GM23338 (cell line): ENCODE data around the gene BCL2L13. TPM values are rescaled to one million over a fixed set of nuclear protein-coding genes. Genes with fewer than 3 reads are reported as not detected.

ENCODE experiments used
- ATAC-seq: fragments of 200-7000 bp; cut with Tn5 transposase; 3 replicates; pipeline ENCODE4 v1.9.1; 2020
- DNase-seq: peaks from one replicate; pipeline ENCODE4 v3.0.0-alpha.2; 2015; ENCODE audit warnings: low spot score
- H2AFZ ChIP-seq: fragments of 200-600 bp; sonication (generic); 2 replicates; pipeline ENCODE4 v1.8.0; 2016; ENCODE audit warnings: antibody characterized with exemption, mild to moderate bottlenecking, moderate library complexity
- H3F3A ChIP-seq: fragments of 200-600 bp; sonication (generic); replicated peaks from 2 replicates; pipeline ENCODE4 v1.8.0; 2017; ENCODE audit warnings: antibody characterized with exemption, mixed run types, low read depth
- H3K27ac ChIP-seq: fragments of 200-600 bp; sonication (generic); 2 replicates; pipeline ENCODE4 v1.6.1; 2016; ENCODE audit warnings: low read depth
- H3K27me3 ChIP-seq: fragments of 200-600 bp; sonication (generic); 2 replicates; pipeline ENCODE4 v1.8.0; 2016; ENCODE audit warnings: mild to moderate bottlenecking, mixed run types, moderate library complexity; ENCODE audit not compliant: insufficient read depth
- H3K36me3 ChIP-seq: fragments of 200-600 bp; sonication (generic); 2 replicates; pipeline ENCODE4 v1.8.0; 2016; ENCODE audit warnings: mild to moderate bottlenecking; ENCODE audit not compliant: insufficient read depth
- H3K4me1 ChIP-seq: fragments of 200-600 bp; sonication (generic); 2 replicates; pipeline ENCODE4 v1.8.0; 2016; ENCODE audit warnings: mild to moderate bottlenecking, moderate library complexity; ENCODE audit not compliant: insufficient read depth
- H3K4me2 ChIP-seq: fragments of 200-600 bp; sonication (generic); 2 replicates; pipeline ENCODE4 v1.7.1; 2017; ENCODE audit warnings: mixed run types
- H3K4me3 ChIP-seq: fragments of 200-600 bp; sonication (generic); 2 replicates; pipeline ENCODE4 v1.6.1; 2016; ENCODE audit warnings: mixed run types
- H3K79me2 ChIP-seq: fragments of 200-600 bp; sonication (generic); replicated peaks from 2 replicates; pipeline ENCODE4 v1.8.0; 2017; ENCODE audit warnings: mild to moderate bottlenecking; ENCODE audit not compliant: insufficient read depth
- H3K9me2 ChIP-seq: fragments of 200-600 bp; sonication (generic); 2 replicates; pipeline ENCODE4 v1.8.0; 2017; ENCODE audit not compliant: insufficient read depth
- H4K20me1 ChIP-seq: fragments of 200-600 bp; sonication (generic); replicated peaks from 2 replicates; pipeline ENCODE4 v1.8.0; 2017; ENCODE audit warnings: mild to moderate bottlenecking; ENCODE audit not compliant: insufficient read depth
- H3K27ac Mint-ChIP-seq: 2 replicates; pipeline ENCODE4 v1.8.0; 2020; ENCODE audit warnings: inconsistent platforms, mild to moderate bottlenecking, moderate library complexity, mixed read lengths
- H3K27me3 Mint-ChIP-seq: 3 replicates; pipeline ENCODE4 v1.8.0; 2022; ENCODE audit warnings: low read depth, mild to moderate bottlenecking, moderate library complexity, mixed read lengths, inconsistent platforms; ENCODE audit not compliant: insufficient read depth, poor library complexity
- H3K36me3 Mint-ChIP-seq: 3 replicates; pipeline ENCODE4 v1.8.0; 2021; ENCODE audit warnings: low read depth, mild to moderate bottlenecking, inconsistent platforms, moderate library complexity, mixed read lengths
- H3K4me1 Mint-ChIP-seq: 3 replicates; pipeline ENCODE4 v1.8.0; 2020; ENCODE audit warnings: mild to moderate bottlenecking, inconsistent platforms, mixed read lengths
- H3K4me3 Mint-ChIP-seq: 3 replicates; pipeline ENCODE4 v1.8.0; 2021; ENCODE audit warnings: moderate library complexity, mild to moderate bottlenecking, inconsistent platforms, mixed read lengths
- H3K9me3 Mint-ChIP-seq: 3 replicates; pipeline ENCODE4 v1.8.0; 2020; ENCODE audit warnings: moderate library complexity, mild to moderate bottlenecking, inconsistent platforms, mixed read lengths
- CREB1 ChIP-seq: fragments of 250-450 bp; sonication (Bioruptor Pico); IDR thresholded peaks from 2 replicates; pipeline ENCODE4 v1.5.0; 2020; ENCODE audit warnings: low read depth, mild to moderate bottlenecking, moderate library complexity
- JUNB ChIP-seq: IDR thresholded peaks from one replicate; pipeline ENCODE4 v1.6.1; 2016; ENCODE audit warnings: antibody characterized with exemption; ENCODE audit not compliant: unreplicated experiment
- POLR2AphosphoS5 ChIP-seq: IDR thresholded peaks from 2 replicates; pipeline ENCODE4 v1.6.1; 2016; ENCODE audit warnings: antibody characterized with exemption, low read depth
- STAT1 ChIP-seq: IDR thresholded peaks from one replicate; pipeline ENCODE4 v1.6.1; 2016; ENCODE audit warnings: antibody characterized with exemption; ENCODE audit not compliant: unreplicated experiment
- ZNF114 ChIP-seq: fragments of 250-450 bp; sonication (Bioruptor Pico); IDR thresholded peaks from 2 replicates; pipeline ENCODE4 v1.5.0; 2020; ENCODE audit warnings: mild to moderate bottlenecking, moderate library complexity
- ZNF331 ChIP-seq: fragments of 250-450 bp; sonication (Bioruptor Pico); IDR thresholded peaks from 2 replicates; pipeline ENCODE4 v1.5.0; 2020; ENCODE audit warnings: low read depth, mild to moderate bottlenecking, moderate library complexity
- polyA plus RNA-seq: library from polyadenylated mRNA; unstranded; fragments of >200 nt; fragmentation: Nextera tagmentation; extraction: Ambion mirVana; gene quantifications from 2 replicates; pipeline ENCODE4 v1.2.1, GENCODE V29; 2016
- total RNA-seq: library from RNA; depleted of rRNA; stranded (reverse); fragments of >200 nt; shearing (Covaris generic); gene quantifications from 2 replicates; pipeline ENCODE4 v1.2.3, GENCODE V29; 2014
- TF ChIP-seq, protein P1 (sequence below): IDR thresholded peaks from one replicate; pipeline ENCODE4 v1.6.1; 2018; ENCODE audit warnings: antibody characterized with exemption; ENCODE audit not compliant: unreplicated experiment
- TF ChIP-seq, protein P2 (sequence below): IDR thresholded peaks from 2 replicates; pipeline ENCODE4 v1.6.1; 2016; ENCODE audit warnings: antibody characterized with exemption
- TF ChIP-seq, protein P3 (sequence below): fragments of 250-450 bp; sonication (Bioruptor Pico); IDR thresholded peaks from 2 replicates; pipeline ENCODE4 v1.5.0; 2020; ENCODE audit warnings: mild to moderate bottlenecking, moderate library complexity

The BCL2L13 gene
- total and polyA plus RNA-seq, 2 experiments from 2014 or later: 22.4 to 32.3 TPM

DNA sequence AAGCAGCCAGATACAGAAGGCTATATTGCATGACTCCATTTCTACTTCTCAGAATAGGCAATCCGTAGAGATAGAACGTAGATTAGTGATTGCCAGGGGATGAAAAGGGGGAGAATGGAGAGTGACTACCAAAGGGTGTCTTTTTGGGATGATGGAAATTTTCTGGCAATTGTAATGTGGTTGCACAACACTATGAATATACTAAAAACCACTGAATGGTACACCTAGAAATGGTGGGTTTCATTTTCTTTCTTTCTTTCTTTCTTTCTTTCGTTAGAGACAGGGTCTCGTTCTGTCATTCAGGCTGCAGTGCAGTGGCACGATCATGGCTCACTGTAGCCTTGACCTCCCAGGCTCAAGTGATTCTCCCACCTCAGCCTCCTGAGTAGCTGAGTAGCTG is 81.4 kb downstream of the BCL2L13 start:
- ATAC-seq (no peak), DNase-seq (no peak)
- Mint-ChIP-seq H3K27ac (no peak overlapping the region), H3K4me3 (no peak overlapping the region), H3K36me3 (no peaks in the 10 kb centered on the region), H3K27me3 (peaks cover 4% of the 10 kb centered on the region), H3K9me3 (no peaks in the 10 kb centered on the region), H3K4me1 (no peaks in the 10 kb centered on the region)
- H3K36me3 ChIP-seq: no peaks in the 10 kb centered on the region
- H3K9me2 ChIP-seq: no peaks in the 10 kb centered on the region
- H3K4me2 ChIP-seq: no peak overlapping the region
- no peaks in the 10 kb centered on the region for H3K79me2 ChIP-seq
- H2AFZ ChIP-seq: no peak overlapping the region
- H3F3A ChIP-seq: no peaks in the 10 kb centered on the region
- H4K20me1 ChIP-seq: peaks cover 3% of the 10 kb centered on the region; the same call in 1 of the 2 replicates
- TF ChIP-seq POLR2AphosphoS5 (no peak), CREB1 (CRISPR knock-in tag) (no peak), JUNB (no peak), ZNF114 (CRISPR knock-in tag) (no peak), STAT1 (no peak), ZNF331 (CRISPR knock-in tag) (no peak)
- TF ChIP-seq, protein P1, sequence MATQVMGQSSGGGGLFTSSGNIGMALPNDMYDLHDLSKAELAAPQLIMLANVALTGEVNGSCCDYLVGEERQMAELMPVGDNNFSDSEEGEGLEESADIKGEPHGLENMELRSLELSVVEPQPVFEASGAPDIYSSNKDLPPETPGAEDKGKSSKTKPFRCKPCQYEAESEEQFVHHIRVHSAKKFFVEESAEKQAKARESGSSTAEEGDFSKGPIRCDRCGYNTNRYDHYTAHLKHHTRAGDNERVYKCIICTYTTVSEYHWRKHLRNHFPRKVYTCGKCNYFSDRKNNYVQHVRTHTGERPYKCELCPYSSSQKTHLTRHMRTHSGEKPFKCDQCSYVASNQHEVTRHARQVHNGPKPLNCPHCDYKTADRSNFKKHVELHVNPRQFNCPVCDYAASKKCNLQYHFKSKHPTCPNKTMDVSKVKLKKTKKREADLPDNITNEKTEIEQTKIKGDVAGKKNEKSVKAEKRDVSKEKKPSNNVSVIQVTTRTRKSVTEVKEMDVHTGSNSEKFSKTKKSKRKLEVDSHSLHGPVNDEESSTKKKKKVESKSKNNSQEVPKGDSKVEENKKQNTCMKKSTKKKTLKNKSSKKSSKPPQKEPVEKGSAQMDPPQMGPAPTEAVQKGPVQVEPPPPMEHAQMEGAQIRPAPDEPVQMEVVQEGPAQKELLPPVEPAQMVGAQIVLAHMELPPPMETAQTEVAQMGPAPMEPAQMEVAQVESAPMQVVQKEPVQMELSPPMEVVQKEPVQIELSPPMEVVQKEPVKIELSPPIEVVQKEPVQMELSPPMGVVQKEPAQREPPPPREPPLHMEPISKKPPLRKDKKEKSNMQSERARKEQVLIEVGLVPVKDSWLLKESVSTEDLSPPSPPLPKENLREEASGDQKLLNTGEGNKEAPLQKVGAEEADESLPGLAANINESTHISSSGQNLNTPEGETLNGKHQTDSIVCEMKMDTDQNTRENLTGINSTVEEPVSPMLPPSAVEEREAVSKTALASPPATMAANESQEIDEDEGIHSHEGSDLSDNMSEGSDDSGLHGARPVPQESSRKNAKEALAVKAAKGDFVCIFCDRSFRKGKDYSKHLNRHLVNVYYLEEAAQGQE: no peak
- TF ChIP-seq, protein P2, sequence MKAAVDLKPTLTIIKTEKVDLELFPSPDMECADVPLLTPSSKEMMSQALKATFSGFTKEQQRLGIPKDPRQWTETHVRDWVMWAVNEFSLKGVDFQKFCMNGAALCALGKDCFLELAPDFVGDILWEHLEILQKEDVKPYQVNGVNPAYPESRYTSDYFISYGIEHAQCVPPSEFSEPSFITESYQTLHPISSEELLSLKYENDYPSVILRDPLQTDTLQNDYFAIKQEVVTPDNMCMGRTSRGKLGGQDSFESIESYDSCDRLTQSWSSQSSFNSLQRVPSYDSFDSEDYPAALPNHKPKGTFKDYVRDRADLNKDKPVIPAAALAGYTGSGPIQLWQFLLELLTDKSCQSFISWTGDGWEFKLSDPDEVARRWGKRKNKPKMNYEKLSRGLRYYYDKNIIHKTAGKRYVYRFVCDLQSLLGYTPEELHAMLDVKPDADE: no peak
- TF ChIP-seq, protein P3, sequence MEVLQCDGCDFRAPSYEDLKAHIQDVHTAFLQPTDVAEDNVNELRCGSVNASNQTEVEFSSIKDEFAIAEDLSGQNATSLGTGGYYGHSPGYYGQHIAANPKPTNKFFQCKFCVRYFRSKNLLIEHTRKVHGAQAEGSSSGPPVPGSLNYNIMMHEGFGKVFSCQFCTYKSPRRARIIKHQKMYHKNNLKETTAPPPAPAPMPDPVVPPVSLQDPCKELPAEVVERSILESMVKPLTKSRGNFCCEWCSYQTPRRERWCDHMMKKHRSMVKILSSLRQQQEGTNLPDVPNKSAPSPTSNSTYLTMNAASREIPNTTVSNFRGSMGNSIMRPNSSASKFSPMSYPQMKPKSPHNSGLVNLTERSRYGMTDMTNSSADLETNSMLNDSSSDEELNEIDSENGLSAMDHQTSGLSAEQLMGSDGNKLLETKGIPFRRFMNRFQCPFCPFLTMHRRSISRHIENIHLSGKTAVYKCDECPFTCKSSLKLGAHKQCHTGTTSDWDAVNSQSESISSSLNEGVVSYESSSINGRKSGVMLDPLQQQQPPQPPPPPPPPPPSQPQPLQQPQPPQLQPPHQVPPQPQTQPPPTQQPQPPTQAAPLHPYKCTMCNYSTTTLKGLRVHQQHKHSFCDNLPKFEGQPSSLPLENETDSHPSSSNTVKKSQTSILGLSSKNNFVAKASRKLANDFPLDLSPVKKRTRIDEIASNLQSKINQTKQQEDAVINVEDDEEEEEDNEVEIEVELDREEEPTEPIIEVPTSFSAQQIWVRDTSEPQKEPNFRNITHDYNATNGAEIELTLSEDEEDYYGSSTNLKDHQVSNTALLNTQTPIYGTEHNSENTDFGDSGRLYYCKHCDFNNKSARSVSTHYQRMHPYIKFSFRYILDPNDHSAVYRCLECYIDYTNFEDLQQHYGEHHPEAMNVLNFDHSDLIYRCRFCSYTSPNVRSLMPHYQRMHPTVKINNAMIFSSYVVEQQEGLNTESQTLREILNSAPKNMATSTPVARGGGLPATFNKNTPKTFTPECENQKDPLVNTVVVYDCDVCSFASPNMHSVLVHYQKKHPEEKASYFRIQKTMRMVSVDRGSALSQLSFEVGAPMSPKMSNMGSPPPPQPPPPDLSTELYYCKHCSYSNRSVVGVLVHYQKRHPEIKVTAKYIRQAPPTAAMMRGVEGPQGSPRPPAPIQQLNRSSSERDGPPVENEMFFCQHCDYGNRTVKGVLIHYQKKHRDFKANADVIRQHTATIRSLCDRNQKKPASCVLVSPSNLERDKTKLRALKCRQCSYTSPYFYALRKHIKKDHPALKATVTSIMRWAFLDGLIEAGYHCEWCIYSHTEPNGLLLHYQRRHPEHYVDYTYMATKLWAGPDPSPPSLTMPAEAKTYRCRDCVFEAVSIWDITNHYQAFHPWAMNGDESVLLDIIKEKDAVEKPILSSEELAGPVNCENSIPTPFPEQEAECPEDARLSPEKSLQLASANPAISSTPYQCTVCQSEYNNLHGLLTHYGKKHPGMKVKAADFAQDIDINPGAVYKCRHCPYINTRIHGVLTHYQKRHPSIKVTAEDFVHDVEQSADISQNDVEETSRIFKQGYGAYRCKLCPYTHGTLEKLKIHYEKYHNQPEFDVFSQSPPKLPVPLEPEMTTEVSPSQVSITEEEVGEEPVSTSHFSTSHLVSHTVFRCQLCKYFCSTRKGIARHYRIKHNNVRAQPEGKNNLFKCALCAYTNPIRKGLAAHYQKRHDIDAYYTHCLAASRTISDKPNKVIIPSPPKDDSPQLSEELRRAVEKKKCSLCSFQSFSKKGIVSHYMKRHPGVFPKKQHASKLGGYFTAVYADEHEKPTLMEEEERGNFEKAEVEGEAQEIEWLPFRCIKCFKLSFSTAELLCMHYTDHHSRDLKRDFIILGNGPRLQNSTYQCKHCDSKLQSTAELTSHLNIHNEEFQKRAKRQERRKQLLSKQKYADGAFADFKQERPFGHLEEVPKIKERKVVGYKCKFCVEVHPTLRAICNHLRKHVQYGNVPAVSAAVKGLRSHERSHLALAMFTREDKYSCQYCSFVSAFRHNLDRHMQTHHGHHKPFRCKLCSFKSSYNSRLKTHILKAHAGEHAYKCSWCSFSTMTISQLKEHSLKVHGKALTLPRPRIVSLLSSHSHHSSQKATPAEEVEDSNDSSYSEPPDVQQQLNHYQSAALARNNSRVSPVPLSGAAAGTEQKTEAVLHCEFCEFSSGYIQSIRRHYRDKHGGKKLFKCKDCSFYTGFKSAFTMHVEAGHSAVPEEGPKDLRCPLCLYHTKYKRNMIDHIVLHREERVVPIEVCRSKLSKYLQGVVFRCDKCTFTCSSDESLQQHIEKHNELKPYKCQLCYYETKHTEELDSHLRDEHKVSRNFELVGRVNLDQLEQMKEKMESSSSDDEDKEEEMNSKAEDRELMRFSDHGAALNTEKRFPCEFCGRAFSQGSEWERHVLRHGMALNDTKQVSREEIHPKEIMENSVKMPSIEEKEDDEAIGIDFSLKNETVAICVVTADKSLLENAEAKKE (CRISPR knock-in tag): no peak
- H3K27ac ChIP-seq: peak overlapping the region; percentile 66; the same call in 1 of the 2 replicates
- no peaks in the 10 kb centered on the region for H3K4me1 ChIP-seq
- no peak overlapping the region for H3K4me3 ChIP-seq
- no peaks in the 10 kb centered on the region for H3K27me3 ChIP-seq
